Neural cell (in vitro differentiated cells): ENCODE measurements around the gene ZNF618.

Experiments used
- CTCF ChIP-seq: fragments of 450-650 bp; IDR thresholded peaks from 2 replicates; pipeline ENCODE4 v1.5.1; 2014; ENCODE audit warnings: antibody characterized with exemption, mild to moderate bottlenecking, moderate library complexity; ENCODE audit not compliant: poor library complexity, severe bottlenecking
- EZH2 ChIP-seq: fragments of 200-600, 300-800 bp; shearing (Covaris generic), sonication (generic); IDR thresholded peaks from 2 replicates; pipeline ENCODE4 v1.6.1; 2014; ENCODE audit warnings: antibody characterized with exemption, low read length, borderline replicate concordance, mild to moderate bottlenecking; ENCODE audit not compliant: insufficient read depth, poor library complexity, severe bottlenecking
- MXI1 ChIP-seq: fragments of 450-650 bp; conservative IDR thresholded peaks from 2 replicates; pipeline ENCODE4 v1.6.1; 2014; ENCODE audit warnings: antibody characterized with exemption, mild to moderate bottlenecking; ENCODE audit not compliant: poor library complexity, severe bottlenecking
- POLR2AphosphoS5 ChIP-seq: IDR thresholded peaks from 2 replicates; pipeline ENCODE4 v1.6.1; 2012
- TAF1 ChIP-seq: IDR thresholded peaks from 2 replicates; pipeline ENCODE4 v1.6.1; 2012; ENCODE audit warnings: low read depth
- TF ChIP-seq, protein P1 (sequence below): IDR thresholded peaks from 2 replicates; pipeline ENCODE4 v1.6.1; 2012; ENCODE audit warnings: borderline replicate concordance

DNA sequence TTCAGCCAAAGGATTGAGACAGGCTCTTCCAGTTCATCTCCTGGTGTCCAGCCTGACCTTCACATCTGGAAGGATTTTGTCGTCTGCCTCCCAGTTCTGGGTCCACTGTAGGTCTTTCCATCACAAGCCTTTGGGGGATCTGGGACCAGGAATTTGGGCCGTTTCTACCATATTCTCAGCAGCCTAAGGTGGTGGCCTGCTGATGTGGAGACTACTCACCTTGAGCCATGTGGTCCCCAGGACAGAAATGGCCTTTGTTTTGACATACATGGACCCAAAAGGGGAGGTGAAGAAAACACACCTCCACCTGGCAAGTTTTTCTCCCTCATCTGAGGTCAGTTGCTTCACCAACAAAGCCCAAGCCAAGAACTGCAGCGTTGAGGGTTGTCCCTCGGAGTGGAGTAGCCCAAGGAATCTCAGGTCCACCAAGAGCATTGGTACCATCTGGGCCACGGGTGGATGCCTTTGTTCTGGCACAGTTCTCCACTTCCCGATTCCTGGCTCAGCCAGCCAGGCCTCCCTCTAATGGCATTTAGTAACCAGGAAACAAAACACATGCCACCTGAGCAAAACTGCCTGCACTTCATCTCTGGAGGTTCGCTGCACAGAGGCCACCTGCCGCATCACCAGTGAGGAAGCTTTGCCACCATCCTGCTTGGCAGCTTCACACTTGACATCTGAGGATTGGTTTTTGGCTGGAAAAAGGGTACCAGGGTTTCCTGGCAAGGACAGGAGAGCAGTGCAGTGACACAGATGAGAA is 177.3 kb downstream of the ZNF618 start:
- TF ChIP-seq CTCF = no peak
- no peak for TF ChIP-seq MXI1
- no peak for TF ChIP-seq EZH2
- TF ChIP-seq, protein P1, sequence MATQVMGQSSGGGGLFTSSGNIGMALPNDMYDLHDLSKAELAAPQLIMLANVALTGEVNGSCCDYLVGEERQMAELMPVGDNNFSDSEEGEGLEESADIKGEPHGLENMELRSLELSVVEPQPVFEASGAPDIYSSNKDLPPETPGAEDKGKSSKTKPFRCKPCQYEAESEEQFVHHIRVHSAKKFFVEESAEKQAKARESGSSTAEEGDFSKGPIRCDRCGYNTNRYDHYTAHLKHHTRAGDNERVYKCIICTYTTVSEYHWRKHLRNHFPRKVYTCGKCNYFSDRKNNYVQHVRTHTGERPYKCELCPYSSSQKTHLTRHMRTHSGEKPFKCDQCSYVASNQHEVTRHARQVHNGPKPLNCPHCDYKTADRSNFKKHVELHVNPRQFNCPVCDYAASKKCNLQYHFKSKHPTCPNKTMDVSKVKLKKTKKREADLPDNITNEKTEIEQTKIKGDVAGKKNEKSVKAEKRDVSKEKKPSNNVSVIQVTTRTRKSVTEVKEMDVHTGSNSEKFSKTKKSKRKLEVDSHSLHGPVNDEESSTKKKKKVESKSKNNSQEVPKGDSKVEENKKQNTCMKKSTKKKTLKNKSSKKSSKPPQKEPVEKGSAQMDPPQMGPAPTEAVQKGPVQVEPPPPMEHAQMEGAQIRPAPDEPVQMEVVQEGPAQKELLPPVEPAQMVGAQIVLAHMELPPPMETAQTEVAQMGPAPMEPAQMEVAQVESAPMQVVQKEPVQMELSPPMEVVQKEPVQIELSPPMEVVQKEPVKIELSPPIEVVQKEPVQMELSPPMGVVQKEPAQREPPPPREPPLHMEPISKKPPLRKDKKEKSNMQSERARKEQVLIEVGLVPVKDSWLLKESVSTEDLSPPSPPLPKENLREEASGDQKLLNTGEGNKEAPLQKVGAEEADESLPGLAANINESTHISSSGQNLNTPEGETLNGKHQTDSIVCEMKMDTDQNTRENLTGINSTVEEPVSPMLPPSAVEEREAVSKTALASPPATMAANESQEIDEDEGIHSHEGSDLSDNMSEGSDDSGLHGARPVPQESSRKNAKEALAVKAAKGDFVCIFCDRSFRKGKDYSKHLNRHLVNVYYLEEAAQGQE = no peak
- TF ChIP-seq POLR2AphosphoS5 = no peak
- no peak for TF ChIP-seq TAF1
